AML-193 (cell line): ENCODE data around the gene GPHN.
"Not testable (repeated sequence)": the region's sequence is repeated elsewhere in the genome, so short reads cannot be mapped to it uniquely, and the experiment has no call there.

Experiments used
- DNase-seq, 2 experiments: peaks; one replicate each; lab custom pipeline; 2025; lab: John Stamatoyannopoulos, UW

GPHN gene

GRCh38 chr14:66813636-66814035 lies 305.7 kb downstream of the GPHN start:
- no peak for DNase-seq

- no peak for DNase-seq
These were observed 307.7 kb downstream of the GPHN start for GRCh38 chr14:66815687-66816086.

DNA sequence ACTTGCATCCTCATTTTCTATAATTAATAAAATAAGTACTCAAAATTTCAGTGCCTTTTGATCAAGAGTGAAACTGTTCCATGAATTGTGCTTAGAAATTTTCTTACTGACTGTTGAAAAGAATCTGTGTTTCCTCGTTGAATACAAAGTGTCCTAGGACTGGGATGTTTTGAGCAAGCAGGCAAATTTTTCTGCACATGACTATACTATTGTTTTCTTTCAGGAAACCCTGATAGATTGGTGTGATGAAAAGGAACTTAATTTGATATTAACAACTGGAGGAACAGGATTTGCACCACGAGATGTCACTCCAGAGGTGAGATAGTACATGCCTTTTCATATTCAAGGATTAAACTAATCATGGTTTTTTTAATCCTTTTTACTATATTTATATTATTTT lies 316.3 kb downstream of the GPHN start:
- DNase-seq, result no peak

DNA sequence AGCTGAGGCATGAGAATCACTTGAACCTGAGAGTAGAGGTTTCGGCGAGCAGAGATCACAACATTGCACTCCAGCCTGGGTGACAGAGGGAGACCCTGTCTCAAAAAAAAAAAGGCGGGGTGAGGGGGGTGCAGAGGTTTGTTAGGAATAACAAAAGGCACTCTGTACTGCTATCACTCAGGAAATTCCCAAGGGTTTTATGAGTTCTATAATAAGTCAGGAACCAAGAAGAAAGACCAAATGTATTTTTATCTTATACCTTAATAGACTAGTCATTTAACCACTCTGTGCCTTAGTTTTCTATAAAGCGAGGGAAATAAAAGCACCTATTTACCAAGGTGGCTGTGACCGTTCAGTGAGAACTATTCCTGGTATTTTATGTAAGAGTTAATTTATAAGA lies 319.2 kb downstream of the GPHN start:
- no peak for DNase-seq

GRCh38 chr14:66831173-66831572 lies 323.2 kb downstream of the GPHN start:
- DNase-seq, result no peak

DNA sequence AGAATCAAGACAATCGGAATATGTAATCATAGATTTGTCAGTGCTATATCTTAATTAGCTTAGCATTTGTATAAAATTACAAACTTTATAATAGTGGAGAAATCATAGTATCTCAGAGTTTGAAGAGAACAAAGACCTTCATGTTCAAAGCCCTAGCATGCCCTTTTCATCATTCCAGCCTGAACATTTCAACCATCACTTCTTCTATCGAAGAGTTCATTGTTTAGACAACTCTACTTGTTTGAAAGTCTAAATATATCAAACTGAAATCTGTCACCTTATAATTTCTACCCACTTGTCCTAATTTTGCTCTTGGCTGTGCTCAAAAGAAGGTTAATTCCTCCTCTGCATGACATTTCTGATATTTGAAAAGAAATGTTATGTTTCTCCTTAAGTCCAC lies 325.9 kb downstream of the GPHN start:
- no peak for DNase-seq

DNA sequence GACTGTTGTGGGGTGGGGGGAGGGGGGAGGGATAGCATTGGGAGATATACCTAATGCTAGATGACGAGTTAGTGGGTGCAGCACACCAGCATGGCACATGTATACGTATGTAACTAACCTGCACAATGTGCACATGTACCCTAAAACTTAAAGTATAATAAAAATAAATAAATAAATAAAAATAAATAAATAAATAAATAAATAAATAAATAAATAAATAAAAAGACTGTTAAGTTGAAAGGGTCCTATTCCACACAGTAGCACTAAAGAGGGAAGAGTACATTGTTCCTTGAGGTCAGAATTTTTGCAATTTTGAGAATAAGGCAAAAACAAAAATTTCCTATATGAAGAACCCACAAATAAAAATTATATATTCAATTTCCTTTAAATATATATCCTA lies 329.5 kb downstream of the GPHN start:
- not testable (repeated sequence) for DNase-seq

DNA sequence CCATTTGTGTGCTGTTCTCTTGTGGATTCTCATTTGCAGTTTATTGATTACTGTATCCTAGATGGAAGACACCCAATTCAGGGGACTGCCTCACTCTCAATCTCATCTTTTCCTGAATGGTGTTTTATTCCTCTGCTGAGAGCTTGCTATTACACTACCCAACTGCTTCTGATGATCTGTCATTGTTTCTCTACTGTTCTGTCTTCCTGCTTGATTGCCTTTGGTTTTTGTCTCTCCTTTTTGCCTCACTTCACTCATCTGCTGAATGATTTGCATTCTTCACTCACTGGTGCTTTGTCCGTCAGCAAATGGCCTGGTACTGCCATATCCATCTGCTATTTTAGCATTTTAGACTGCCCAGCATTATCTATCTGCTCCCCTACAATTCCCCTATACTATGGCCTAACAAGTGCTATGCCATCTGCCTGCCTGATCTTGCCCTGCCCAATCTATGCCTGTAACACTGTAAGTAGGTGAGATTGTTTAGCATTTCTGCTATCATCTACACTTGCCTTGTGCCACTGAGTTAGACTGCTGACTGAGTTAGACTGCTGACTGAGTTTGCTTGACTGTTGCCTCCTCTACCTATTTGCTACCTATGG lies 335.1 kb downstream of the GPHN start:
- no peak for DNase-seq

GRCh38 chr14:66850258-66850888 lies 342.4 kb downstream of the GPHN start:
- DNase-seq, result no peak

GRCh38 chr14:66853311-66853710 lies 345.4 kb downstream of the GPHN start:
- no peak for DNase-seq

DNA sequence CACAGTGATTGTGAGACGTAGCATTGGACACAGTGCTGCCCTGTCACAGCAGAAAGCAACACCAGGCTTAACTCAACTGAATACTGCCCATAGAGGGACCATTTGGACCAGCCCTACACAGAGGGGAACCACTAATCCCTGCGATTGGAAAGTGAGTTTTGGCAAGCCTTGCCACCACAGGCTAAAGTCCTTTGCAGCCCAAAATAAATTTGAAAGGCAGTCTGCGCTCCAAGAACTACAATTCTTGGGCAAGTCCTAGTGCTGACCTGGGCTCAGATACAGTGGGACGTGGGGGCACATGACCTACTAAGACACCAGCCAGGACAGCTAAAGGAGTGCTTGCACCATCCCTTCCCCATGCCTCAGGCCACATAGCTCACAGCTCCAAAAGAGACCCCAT lies 349.9 kb downstream of the GPHN start:
- DNase-seq, result no peak

- no peak for DNase-seq
These were observed 351.2 kb downstream of the GPHN start for GRCh38 chr14:66859063-66859671.

DNA sequence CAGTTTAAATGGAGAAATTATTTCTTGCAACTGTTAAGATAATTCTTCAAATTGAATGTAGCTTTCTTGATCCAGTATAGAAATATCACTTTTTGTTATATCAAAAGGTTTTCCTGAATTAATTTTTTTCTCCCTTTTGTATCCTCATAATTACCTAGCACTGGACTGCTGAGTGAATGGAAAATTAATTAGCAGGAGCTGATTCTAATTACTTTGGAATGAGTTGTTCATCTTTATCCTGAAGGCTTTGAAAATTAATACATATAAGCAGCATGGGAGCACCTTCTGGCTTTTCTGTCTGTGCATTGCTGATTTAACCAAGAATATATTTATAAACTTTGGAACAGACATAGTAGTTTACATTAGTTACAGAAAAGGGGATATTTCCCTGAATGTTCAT lies 373.6 kb downstream of the GPHN start:
- no peak for DNase-seq

DNA sequence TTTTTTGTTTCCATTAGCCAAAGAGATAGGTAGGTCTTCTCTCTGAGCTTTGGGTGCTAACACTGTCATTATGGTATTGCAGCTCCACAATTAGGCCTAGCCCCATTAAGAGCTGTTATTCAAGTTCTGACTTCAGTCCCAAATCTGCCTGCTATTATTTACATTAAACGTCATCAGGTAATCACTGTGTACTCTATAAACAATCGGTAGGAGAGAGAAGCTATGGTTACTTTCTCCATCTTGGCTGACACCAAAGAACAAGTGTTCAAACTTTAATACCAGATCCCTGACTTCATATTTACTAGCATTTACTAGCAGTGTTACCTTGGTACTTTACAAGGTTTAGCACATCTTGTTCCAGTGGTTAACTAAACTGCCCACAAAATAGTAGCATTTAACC lies 376.2 kb downstream of the GPHN start:
- no peak for DNase-seq

DNA sequence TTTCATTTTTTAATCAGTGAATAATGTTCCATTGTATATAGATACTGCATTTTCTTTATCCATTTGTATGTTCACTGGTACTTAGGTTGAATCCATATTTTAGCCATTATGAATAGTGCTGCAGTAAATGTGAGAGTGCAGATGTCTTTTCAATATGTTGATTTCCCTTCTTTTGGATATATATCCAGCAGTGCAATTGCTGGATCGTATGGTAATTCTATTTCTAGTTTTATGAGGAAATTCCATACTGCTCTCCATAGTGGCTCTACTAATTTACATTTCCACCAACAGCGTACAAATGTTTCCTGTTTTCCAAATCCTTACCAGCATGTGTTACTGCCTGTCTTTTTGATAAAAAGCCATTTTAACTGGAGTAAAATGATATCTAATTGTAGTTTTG lies 392.8 kb downstream of the GPHN start:
- no peak for DNase-seq

DNA sequence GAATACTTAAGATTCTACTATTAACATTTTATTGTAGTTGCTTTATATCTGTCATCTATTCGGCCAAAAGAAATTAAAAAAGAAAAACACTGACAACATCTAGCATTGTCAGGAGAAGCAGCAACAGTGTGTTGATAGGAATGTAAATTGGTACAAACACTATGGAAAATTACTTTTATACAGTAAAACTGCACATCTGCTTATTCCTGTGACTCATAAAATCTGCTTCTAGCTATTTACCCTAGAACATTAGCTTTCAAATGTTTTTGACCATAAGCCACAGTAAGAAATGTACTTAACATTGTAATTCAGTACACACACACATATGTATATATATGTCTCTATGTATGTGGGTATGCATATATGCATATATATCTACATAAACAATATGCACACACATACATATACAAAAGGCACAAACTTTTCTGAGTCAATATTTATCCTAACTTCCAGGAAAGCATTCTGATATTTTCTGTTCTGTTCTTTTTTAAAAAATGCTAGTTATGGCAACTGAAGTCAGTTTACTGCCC lies 402.4 kb downstream of the GPHN start:
- no peak for DNase-seq

GRCh38 chr14:66916421-66916820 lies 408.5 kb downstream of the GPHN start:
- no peak for DNase-seq

GRCh38 chr14:66918527-66918926 lies 410.6 kb downstream of the GPHN start:
- no peak for DNase-seq

- no peak for DNase-seq
These were observed 412.2 kb downstream of the GPHN start for GRCh38 chr14:66920196-66920595.

DNA sequence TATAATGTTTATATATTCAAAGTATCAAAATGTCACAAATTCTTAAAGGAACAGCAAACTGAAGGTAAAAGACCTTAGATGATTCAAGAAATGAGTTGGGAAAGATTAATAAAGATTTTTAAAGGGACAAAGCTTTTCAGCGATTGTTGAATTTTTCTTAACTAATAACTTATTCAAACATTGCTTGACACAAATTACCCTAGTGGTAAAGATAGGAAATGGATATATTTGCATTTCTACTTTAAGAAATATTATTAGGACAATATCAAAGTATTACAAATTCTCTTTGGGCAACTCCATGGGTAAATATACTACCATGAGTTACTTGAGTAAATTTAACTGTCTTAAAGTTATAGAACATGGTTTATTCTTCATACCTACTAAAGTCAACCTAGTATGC lies 415.3 kb downstream of the GPHN start:
- DNase-seq, result no peak

- DNase-seq, result no peak
These were observed 431.5 kb downstream of the GPHN start for GRCh38 chr14:66939409-66939808.

DNA sequence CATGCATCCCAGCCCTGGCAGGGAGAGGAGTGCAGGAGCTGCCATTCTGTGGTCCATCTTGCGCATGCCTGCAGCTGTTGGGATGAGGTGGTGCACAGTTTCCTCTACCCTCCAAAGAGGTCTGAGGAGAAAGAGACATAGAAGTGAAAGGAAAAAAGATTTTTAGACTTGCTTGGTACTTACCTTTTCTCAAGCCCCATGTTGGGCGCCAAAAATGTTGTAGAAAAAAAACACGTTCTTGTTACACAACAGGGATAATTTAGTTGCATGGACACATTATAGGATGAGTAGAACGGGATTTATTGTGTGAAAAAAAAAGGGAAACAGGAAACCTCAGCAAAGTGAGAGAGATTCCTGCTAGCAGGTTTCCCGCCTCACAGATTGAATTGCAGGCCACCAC lies 436.9 kb downstream of the GPHN start:
- no peak for DNase-seq

DNA sequence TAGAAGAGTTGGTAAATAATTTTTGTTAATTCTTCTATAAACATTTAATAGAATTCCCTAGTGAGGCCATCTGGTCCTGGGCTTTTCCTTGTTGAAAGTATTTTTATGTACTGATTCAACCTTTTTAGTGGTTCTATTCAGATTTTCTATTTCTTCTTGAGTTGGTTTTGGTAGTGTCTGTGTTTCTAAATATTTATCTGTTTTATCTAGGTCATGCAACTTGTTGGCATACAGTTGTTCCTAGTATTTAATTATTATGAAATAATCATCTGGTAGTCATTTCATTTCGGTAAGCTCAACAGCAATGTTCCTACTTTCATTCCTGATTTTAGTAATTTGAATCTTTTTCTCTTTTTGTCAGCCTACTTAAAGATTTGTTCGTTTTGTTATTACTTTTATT lies 447.2 kb downstream of the GPHN start:
- no peak for DNase-seq
